Tibial nerve (tissue), 3 donors: Measurements from ENCODE around the gene DGKE.

Experiments
- CTCF ChIP-seq, 5 experiments: fragments of 200-600 bp in 3 of 5; fragments of 450-650 bp in 2 of 5; sonication (generic) in 3 of 5; IDR thresholded peaks; one replicate each; pipeline ENCODE4 v1.5.1; 2016 to 2019; ENCODE audit warnings: antibody characterized with exemption in 5 of 5, mild to moderate bottlenecking in 3 of 5, moderate library complexity in 2 of 5
- POLR2A ChIP-seq, 2 donors: fragments of 450-650 bp; IDR thresholded peaks; one replicate each; pipeline ENCODE4 v1.6.1; 2017; ENCODE audit warnings: antibody characterized with exemption in 2 of 2, mild to moderate bottlenecking in 2 of 2, moderate library complexity in 2 of 2

GRCh38 chr17:56896968-56897359 is 63.0 kb downstream of the DGKE start:
- TF ChIP-seq CTCF (IDR thresholded peaks at IDR 0.05), result no peak
- TF ChIP-seq POLR2A (IDR thresholded peaks at IDR 0.05), result no peak
